Measurements from ENCODE around the gene ING5. TPM values are rescaled to one million over a fixed set of nuclear protein-coding genes. Genes with fewer than 3 reads are reported as not detected.

The ING5 gene
- total and polyA plus RNA-seq, 2 donors (not counting 3 experiments of a cell fraction or from before 2014, with no cell fraction given), result 24.5 to 33.4 TPM

GRCh38 chr2:241755166-241755565 is 53.3 kb downstream of the ING5 start:
- BruUV-seq (replicated peaks), result no TSS peak
- Histone ChIP-seq H3K4me3 (replicated peaks in 1 of 3; ENCODE audit: insufficient read depth in 1 of 3, low read depth in 1 of 3, low read length in 3 of 3) (no peak overlapping the region), H3K9ac (replicated peaks; ENCODE audit: extremely low read depth, insufficient read depth, low read length) (no peak overlapping the region), H3K36me3 (ENCODE audit: control insufficient read depth in 2 of 2, extremely low read depth in 1 of 2, insufficient read depth in 2 of 2, low read length in 2 of 2) (peaks cover 0 to 11% of the 10 kb centered on the region in 2 experiments), H3K9me3 (replicated peaks; ENCODE audit: control insufficient read depth, insufficient read depth, low read length) (no peaks in the 10 kb centered on the region), H3K79me2 (ENCODE audit: control insufficient read depth, insufficient read depth, low read length) (no peaks in the 10 kb centered on the region), H3K27me3 (ENCODE audit: control insufficient read depth in 2 of 2, insufficient read depth in 2 of 2, low read length in 2 of 2) (no peaks in the 10 kb centered on the region), H3K4me1 (ENCODE audit: control insufficient read depth, extremely low read depth, insufficient read depth, low read length) (no peaks in the 10 kb centered on the region), H2AFZ (ENCODE audit: low read depth, low read length) (no peak overlapping the region), H4K20me1 (replicated peaks; ENCODE audit: control insufficient read depth, extremely low read depth, insufficient read depth, low read length) (no peaks in the 10 kb centered on the region), H3K9me1 (replicated peaks; ENCODE audit: control insufficient read depth, extremely low read depth, insufficient read depth, low read length) (no peaks in the 10 kb centered on the region), H3K27ac (ENCODE audit: insufficient read depth, low read depth, low read length) (no peak overlapping the region), H3K4me2 (ENCODE audit: insufficient read depth, low read length) (no peak overlapping the region)
- FAIRE-seq, result no peak
- ChIA-PET POLR2A (no interaction called here), CTCF (no interaction called here)
- no peak for DNase-seq (ENCODE audit: low read depth, low spot score)
- dilution Hi-C loops (cut with MboI; ENCODE audit: extremely low pct_ligation_motif_present, low sequenced_read_pairs) (no loop called here), intact Hi-C loops (cut with micrococcal nuclease) (no loop called here)
- TF ChIP-seq POLR2A (IDR thresholded peaks at IDR 0.05; ENCODE audit: low read depth, low read length), result no peak
- no peak for TF ChIP-seq CTCF (IDR thresholded peaks at IDR 0.05; ENCODE audit: extremely low read depth in 1 of 2, insufficient read depth in 1 of 2, low read depth in 1 of 2, low read length in 2 of 2)
- no peak for TF ChIP-seq JUN (IDR thresholded peaks at IDR 0.05; ENCODE audit: borderline replicate concordance, insufficient read depth, insufficient read length, low read depth)
- no peak for TF ChIP-seq FOS (IDR thresholded peaks at IDR 0.05; ENCODE audit: borderline replicate concordance, insufficient read depth, low read length)
- no peak for TF ChIP-seq MYC (IDR thresholded peaks at IDR 0.05; ENCODE audit: low read depth, low read length)
- no peak for TF ChIP-seq MAX (IDR thresholded peaks at IDR 0.05; ENCODE audit: insufficient read depth, insufficient read length)
- no peak for TF ChIP-seq POLR2AphosphoS5 (IDR thresholded peaks at IDR 0.05; ENCODE audit: insufficient read depth, low read depth, low read length)
- TF ChIP-seq EZH2 (IDR thresholded peaks at IDR 0.05; ENCODE audit: borderline replicate concordance, low read depth, low read length, severe bottlenecking), result no peak
- TF ChIP-seq GATA2 (IDR thresholded peaks at IDR 0.05; ENCODE audit: insufficient read depth, insufficient read length, low read depth, low read length), result no peak

All from endothelial cell of umbilical vein (primary cell).